H1 (cell line): ENCODE measurements around the gene PDIA5.

Experiments
- BACH1 ChIP-seq: IDR thresholded peaks from 2 replicates; pipeline ENCODE4 v1.6.1; 2012; ENCODE audit warnings: low read length, improper control_type of control experiment
- EZH2 ChIP-seq: fragments of 200-600 bp; sonication (generic); IDR thresholded peaks from 2 replicates; pipeline ENCODE4 v1.7.1; 2012; ENCODE audit warnings: low read depth, mild to moderate bottlenecking, moderate library complexity, low read length, inconsistent platforms; ENCODE audit not compliant: severe bottlenecking
- FOSL1 ChIP-seq: IDR thresholded peaks from 2 replicates; pipeline ENCODE4 v1.6.1; 2011; ENCODE audit warnings: mild to moderate bottlenecking, low read depth, low read length, moderate library complexity; ENCODE audit not compliant: insufficient read depth
- PHF8 ChIP-seq: fragments of 200-600 bp; sonication (generic); conservative IDR thresholded peaks from 2 replicates; pipeline ENCODE4 v1.7.1; 2012; ENCODE audit warnings: low read depth, mild to moderate bottlenecking, inconsistent platforms, low read length, moderate library complexity
- POLR2A ChIP-seq, 2 experiments: IDR thresholded peaks; 1 replicate in 1 of 2; 2 replicates in 1 of 2; pipeline ENCODE4 v1.6.1; 2011; ENCODE audit warnings: low read depth in 2 of 2, low read length in 2 of 2, mild to moderate bottlenecking in 2 of 2; ENCODE audit errors: control extremely low read depth in 1 of 2
- TCF12 ChIP-seq: IDR thresholded peaks from 2 replicates; pipeline ENCODE4 v1.6.1; 2011; ENCODE audit warnings: low read depth, mild to moderate bottlenecking, low read length
- TF ChIP-seq, protein P1 (sequence below), 3 experiments: IDR thresholded peaks; 1 replicate in 2 of 3; 2 replicates in 1 of 3; pipeline versions ENCODE4 v1.5.1 to v1.6.1; 2011; ENCODE audit warnings: low read length in 3 of 3, mild to moderate bottlenecking in 3 of 3, inconsistent platforms in 2 of 3, low read depth in 1 of 3, moderate library complexity in 1 of 3; ENCODE audit not compliant: insufficient read depth in 1 of 3; ENCODE audit errors: control extremely low read depth in 1 of 3

- TF ChIP-seq PHF8 (no peak), FOSL1 (no peak), BACH1 (no peak), EZH2 (no peak), TCF12 (no peak), POLR2A (IDR thresholded peaks at IDR 0.05; ENCODE audit: control extremely low read depth in 1 of 2, low read depth in 2 of 2, low read length in 2 of 2) (no peak)
- TF ChIP-seq, protein P1, sequence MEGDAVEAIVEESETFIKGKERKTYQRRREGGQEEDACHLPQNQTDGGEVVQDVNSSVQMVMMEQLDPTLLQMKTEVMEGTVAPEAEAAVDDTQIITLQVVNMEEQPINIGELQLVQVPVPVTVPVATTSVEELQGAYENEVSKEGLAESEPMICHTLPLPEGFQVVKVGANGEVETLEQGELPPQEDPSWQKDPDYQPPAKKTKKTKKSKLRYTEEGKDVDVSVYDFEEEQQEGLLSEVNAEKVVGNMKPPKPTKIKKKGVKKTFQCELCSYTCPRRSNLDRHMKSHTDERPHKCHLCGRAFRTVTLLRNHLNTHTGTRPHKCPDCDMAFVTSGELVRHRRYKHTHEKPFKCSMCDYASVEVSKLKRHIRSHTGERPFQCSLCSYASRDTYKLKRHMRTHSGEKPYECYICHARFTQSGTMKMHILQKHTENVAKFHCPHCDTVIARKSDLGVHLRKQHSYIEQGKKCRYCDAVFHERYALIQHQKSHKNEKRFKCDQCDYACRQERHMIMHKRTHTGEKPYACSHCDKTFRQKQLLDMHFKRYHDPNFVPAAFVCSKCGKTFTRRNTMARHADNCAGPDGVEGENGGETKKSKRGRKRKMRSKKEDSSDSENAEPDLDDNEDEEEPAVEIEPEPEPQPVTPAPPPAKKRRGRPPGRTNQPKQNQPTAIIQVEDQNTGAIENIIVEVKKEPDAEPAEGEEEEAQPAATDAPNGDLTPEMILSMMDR (IDR thresholded peaks at IDR 0.05; ENCODE audit: control extremely low read depth in 1 of 3, insufficient read depth in 1 of 3, low read depth in 1 of 3, low read length in 3 of 3): no peak
Measured at GRCh38 chr3:123048480-123049237, 18.2 kb upstream of the PDIA5 start.
